GM23338 (cell line): ENCODE results near the gene EIF5A.

Source experiments
- CREB1 ChIP-seq: fragments of 250-450 bp; sonication (Bioruptor Pico); IDR thresholded peaks from 2 replicates; pipeline ENCODE4 v1.5.0; 2020; ENCODE audit warnings: low read depth, mild to moderate bottlenecking, moderate library complexity
- EZH2 ChIP-seq: fragments of 200-600 bp; sonication (generic); IDR thresholded peaks from one replicate; pipeline ENCODE4 v1.8.0; 2017; ENCODE audit warnings: antibody characterized with exemption, mild to moderate bottlenecking, low read depth; ENCODE audit not compliant: unreplicated experiment
- EZH2phosphoT487 ChIP-seq: fragments of 200-600 bp; sonication (generic); IDR thresholded peaks from one replicate; pipeline ENCODE4 v1.8.1; 2018; ENCODE audit warnings: antibody characterized with exemption; ENCODE audit not compliant: unreplicated experiment
- NANOG ChIP-seq: IDR thresholded peaks from 2 replicates; pipeline ENCODE4 v1.6.1; 2016; ENCODE audit warnings: antibody characterized with exemption, borderline replicate concordance
- POLR2AphosphoS5 ChIP-seq: IDR thresholded peaks from 2 replicates; pipeline ENCODE4 v1.6.1; 2016; ENCODE audit warnings: antibody characterized with exemption, low read depth
- ZNF331 ChIP-seq: fragments of 250-450 bp; sonication (Bioruptor Pico); IDR thresholded peaks from 2 replicates; pipeline ENCODE4 v1.5.0; 2020; ENCODE audit warnings: low read depth, mild to moderate bottlenecking, moderate library complexity
- TF ChIP-seq, protein P1 (sequence below), 2 experiments: fragments of 200-600 bp in 1 of 2; sonication (generic) in 1 of 2; conservative IDR thresholded peaks; 2 replicates each; pipeline versions ENCODE4 v1.5.1 to v1.6.1; 2016 to 2017; ENCODE audit warnings: antibody characterized with exemption in 2 of 2, low read depth in 2 of 2, mild to moderate bottlenecking in 2 of 2, moderate library complexity in 1 of 2
- TF ChIP-seq, protein P2 (sequence below): IDR thresholded peaks from 2 replicates; pipeline ENCODE4 v1.6.1; 2016; ENCODE audit warnings: antibody characterized with exemption
- TF ChIP-seq, protein P3 (sequence below): IDR thresholded peaks from one replicate; pipeline ENCODE4 v1.6.1; 2018; ENCODE audit warnings: antibody characterized with exemption; ENCODE audit not compliant: unreplicated experiment

DNA sequence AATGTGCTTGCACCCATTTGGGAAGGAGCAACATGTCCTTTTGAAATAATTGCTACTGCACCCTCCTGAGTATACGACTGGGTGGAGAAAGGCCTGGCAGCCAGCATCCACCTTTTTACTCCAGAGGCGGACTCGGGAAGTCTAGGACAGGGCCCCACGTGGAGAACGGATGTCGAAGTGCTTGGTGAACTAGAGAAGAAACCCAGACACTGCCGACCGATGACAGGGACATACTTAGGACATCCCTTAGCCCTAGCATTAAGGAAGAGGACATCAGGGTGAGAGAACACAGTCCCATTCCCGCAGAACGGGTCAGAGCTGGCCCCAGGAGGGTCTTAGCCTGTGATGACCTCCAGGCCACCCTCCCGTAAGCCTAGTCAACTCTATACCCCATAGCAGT is 16.7 kb upstream of the EIF5A start:
- TF ChIP-seq, protein P1, sequence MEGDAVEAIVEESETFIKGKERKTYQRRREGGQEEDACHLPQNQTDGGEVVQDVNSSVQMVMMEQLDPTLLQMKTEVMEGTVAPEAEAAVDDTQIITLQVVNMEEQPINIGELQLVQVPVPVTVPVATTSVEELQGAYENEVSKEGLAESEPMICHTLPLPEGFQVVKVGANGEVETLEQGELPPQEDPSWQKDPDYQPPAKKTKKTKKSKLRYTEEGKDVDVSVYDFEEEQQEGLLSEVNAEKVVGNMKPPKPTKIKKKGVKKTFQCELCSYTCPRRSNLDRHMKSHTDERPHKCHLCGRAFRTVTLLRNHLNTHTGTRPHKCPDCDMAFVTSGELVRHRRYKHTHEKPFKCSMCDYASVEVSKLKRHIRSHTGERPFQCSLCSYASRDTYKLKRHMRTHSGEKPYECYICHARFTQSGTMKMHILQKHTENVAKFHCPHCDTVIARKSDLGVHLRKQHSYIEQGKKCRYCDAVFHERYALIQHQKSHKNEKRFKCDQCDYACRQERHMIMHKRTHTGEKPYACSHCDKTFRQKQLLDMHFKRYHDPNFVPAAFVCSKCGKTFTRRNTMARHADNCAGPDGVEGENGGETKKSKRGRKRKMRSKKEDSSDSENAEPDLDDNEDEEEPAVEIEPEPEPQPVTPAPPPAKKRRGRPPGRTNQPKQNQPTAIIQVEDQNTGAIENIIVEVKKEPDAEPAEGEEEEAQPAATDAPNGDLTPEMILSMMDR (conservative IDR thresholded peaks at IDR 0.05; ENCODE audit: low read depth in 2 of 2): no peak
- TF ChIP-seq POLR2AphosphoS5 (no peak), EZH2 (no peak), CREB1 (CRISPR knock-in tag) (no peak), NANOG (no peak), EZH2phosphoT487 (no peak), ZNF331 (CRISPR knock-in tag) (no peak)
- TF ChIP-seq, protein P2, sequence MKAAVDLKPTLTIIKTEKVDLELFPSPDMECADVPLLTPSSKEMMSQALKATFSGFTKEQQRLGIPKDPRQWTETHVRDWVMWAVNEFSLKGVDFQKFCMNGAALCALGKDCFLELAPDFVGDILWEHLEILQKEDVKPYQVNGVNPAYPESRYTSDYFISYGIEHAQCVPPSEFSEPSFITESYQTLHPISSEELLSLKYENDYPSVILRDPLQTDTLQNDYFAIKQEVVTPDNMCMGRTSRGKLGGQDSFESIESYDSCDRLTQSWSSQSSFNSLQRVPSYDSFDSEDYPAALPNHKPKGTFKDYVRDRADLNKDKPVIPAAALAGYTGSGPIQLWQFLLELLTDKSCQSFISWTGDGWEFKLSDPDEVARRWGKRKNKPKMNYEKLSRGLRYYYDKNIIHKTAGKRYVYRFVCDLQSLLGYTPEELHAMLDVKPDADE: no peak
- TF ChIP-seq, protein P3, sequence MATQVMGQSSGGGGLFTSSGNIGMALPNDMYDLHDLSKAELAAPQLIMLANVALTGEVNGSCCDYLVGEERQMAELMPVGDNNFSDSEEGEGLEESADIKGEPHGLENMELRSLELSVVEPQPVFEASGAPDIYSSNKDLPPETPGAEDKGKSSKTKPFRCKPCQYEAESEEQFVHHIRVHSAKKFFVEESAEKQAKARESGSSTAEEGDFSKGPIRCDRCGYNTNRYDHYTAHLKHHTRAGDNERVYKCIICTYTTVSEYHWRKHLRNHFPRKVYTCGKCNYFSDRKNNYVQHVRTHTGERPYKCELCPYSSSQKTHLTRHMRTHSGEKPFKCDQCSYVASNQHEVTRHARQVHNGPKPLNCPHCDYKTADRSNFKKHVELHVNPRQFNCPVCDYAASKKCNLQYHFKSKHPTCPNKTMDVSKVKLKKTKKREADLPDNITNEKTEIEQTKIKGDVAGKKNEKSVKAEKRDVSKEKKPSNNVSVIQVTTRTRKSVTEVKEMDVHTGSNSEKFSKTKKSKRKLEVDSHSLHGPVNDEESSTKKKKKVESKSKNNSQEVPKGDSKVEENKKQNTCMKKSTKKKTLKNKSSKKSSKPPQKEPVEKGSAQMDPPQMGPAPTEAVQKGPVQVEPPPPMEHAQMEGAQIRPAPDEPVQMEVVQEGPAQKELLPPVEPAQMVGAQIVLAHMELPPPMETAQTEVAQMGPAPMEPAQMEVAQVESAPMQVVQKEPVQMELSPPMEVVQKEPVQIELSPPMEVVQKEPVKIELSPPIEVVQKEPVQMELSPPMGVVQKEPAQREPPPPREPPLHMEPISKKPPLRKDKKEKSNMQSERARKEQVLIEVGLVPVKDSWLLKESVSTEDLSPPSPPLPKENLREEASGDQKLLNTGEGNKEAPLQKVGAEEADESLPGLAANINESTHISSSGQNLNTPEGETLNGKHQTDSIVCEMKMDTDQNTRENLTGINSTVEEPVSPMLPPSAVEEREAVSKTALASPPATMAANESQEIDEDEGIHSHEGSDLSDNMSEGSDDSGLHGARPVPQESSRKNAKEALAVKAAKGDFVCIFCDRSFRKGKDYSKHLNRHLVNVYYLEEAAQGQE: no peak
